NCI-H2029 (cell line): ENCODE data around the gene SORCS2.

Experiments used
- DNase-seq: peaks from one replicate; lab custom pipeline; 2025; lab: John Stamatoyannopoulos, UW

Gene SORCS2

GRCh38 chr4:7306021-7306965 lies 114.0 kb downstream of the SORCS2 start:
- DNase-seq, result no peak

GRCh38 chr4:7306986-7307385 lies 114.6 kb downstream of the SORCS2 start:
- DNase-seq, result no peak

- no peak for DNase-seq
These were observed 115.2 kb downstream of the SORCS2 start for GRCh38 chr4:7307394-7308099.

- no peak for DNase-seq
These were observed 116.8 kb downstream of the SORCS2 start for GRCh38 chr4:7309181-7309580.

- DNase-seq, result no peak
These were observed 117.5 kb downstream of the SORCS2 start for GRCh38 chr4:7309636-7310390.

GRCh38 chr4:7310451-7310850 lies 118.1 kb downstream of the SORCS2 start:
- no peak for DNase-seq

GRCh38 chr4:7311205-7311604 lies 118.9 kb downstream of the SORCS2 start:
- DNase-seq, result no peak

GRCh38 chr4:7312691-7313090 lies 120.4 kb downstream of the SORCS2 start:
- DNase-seq, result no peak

GRCh38 chr4:7313347-7313811 lies 121.0 kb downstream of the SORCS2 start:
- DNase-seq, result no peak

GRCh38 chr4:7313991-7314390 lies 121.7 kb downstream of the SORCS2 start:
- no peak for DNase-seq

GRCh38 chr4:7315286-7315685 lies 122.9 kb downstream of the SORCS2 start:
- DNase-seq, result no peak

GRCh38 chr4:7315935-7316334 lies 123.6 kb downstream of the SORCS2 start:
- DNase-seq, result no peak

- DNase-seq, result no peak
These were observed 126.7 kb downstream of the SORCS2 start for GRCh38 chr4:7319024-7319423.

GRCh38 chr4:7320206-7320797 lies 128.0 kb downstream of the SORCS2 start:
- DNase-seq, result no peak

GRCh38 chr4:7322166-7322991 lies 130.0 kb downstream of the SORCS2 start:
- DNase-seq, result no peak

GRCh38 chr4:7323461-7323871 lies 131.1 kb downstream of the SORCS2 start:
- no peak for DNase-seq

- DNase-seq, result peak; percentile 8
These were observed 131.7 kb downstream of the SORCS2 start for GRCh38 chr4:7323872-7324650.

GRCh38 chr4:7324651-7325121 lies 132.3 kb downstream of the SORCS2 start:
- no peak for DNase-seq

GRCh38 chr4:7325541-7325940 lies 133.2 kb downstream of the SORCS2 start:
- no peak for DNase-seq

- DNase-seq, result no peak
These were observed 134.0 kb downstream of the SORCS2 start for GRCh38 chr4:7326306-7326692.
